ENCODE results near the gene TRAF3IP1.

The TRAF3IP1 gene

DNA sequence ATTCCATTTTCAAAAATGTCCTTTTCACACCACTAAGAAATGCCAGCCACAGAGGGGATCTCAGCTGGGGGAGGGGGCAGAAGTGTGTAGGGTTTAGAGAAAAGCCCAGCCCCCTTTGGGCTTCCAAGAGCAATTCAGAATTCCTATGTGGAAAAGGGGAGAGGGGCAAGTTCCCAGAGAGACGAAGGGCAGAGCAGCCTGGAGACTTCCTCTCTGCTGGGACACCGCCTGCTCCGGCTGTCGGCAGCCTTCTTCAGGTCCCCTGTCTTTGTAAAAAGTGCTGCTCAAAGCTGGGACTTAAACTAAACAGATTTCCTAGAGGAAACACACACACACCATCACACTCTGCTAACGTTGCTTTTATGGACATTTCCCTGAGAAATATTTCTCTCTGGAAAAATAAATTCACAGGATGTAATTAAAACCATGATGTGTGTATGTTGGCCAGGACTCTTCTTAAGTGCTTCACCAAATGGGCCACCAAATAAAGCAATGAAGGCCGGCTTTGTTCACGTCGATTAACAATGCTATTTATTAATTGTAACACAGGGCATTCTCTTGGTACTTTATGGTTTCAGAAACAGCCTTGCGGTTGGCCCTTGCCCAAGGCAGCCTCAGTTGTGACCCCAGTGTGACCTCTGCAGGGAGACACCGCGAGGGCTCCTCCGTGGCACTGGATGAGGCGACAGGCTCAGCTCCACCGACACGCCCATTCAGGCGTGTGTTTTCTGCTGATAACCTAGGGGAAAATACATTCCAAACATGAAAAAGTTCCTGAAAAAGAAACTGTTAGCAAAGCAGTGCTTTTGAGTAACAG is 100.8 kb downstream of the TRAF3IP1 start:
- Histone ChIP-seq H2AK5ac (ENCODE audit: low read length) (no peak overlapping the region), H2BK5ac (ENCODE audit: low read length) (no peak overlapping the region), H3K4me2 (ENCODE audit: low read length) (no peak overlapping the region), H3K56ac (ENCODE audit: low read length) (peak overlapping the region; percentile 22), H4K8ac (ENCODE audit: low read depth, low read length) (no peak overlapping the region), H3K4me3 (ENCODE audit: low read length) (no peak overlapping the region), H3K9ac (ENCODE audit: low read length) (peak overlapping the region; percentile 11), H3K4ac (ENCODE audit: low read depth, low read length) (no peak overlapping the region), H2BK120ac (ENCODE audit: low read depth, low read length) (no peak overlapping the region), H3K36me3 (ENCODE audit: control insufficient read depth, insufficient read depth, low read length) (no peaks in the 10 kb centered on the region), H3K27ac (ENCODE audit: low read depth, low read length) (no peak overlapping the region), H3K79me1 (ENCODE audit: low read length) (no peaks in the 10 kb centered on the region), H4K5ac (ENCODE audit: low read length) (no peak overlapping the region), H2BK15ac (replicated peaks; ENCODE audit: low read depth) (no peak overlapping the region), H3K27me3 (ENCODE audit: insufficient read depth, low read length, poor library complexity) (no peaks in the 10 kb centered on the region), H3K23ac (ENCODE audit: low read length) (no peak overlapping the region), H3K79me2 (ENCODE audit: control insufficient read depth, insufficient read depth, low read length) (no peaks in the 10 kb centered on the region), H3K4me1 (ENCODE audit: control insufficient read depth, low read depth, low read length) (peaks cover 2% of the 10 kb centered on the region), H3K18ac (ENCODE audit: low read length) (no peak overlapping the region)
- peak; percentile 54 for DNase-seq
- no CpG with 5 or more reads among the region's 16 CpGs for WGBS (ENCODE audit: extremely low coverage, insufficient coverage, low lambda C conversion rate)

DNA sequence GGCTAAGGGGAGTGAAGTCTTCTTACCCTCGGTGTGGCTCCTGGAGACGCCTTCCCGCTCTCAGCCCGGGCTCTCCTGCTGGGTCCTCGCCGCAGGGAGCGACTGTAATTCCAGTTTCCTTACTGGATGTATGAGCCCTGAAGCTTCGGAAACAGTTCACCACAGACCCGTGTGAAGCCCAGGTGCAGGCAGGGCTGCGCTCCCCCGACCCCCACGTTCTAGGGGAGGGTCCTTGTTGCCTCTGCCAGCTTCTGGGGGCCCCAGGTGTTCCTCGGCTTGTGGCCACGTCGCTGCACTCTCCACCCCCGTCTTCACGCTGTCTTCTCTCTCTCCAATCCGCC is 101.3 kb downstream of the TRAF3IP1 start:
- H3K79me1 ChIP-seq (ENCODE audit: low read length), result no peaks in the 10 kb centered on the region
- peaks cover 2% of the 10 kb centered on the region for H3K4me1 ChIP-seq (ENCODE audit: control insufficient read depth, low read depth, low read length)
- H2BK5ac ChIP-seq (ENCODE audit: low read length), result no peak overlapping the region
- H3K79me2 ChIP-seq (ENCODE audit: control insufficient read depth, insufficient read depth, low read length), result no peaks in the 10 kb centered on the region
- H3K23ac ChIP-seq (ENCODE audit: low read length), result no peak overlapping the region
- no peak overlapping the region for H2AK5ac ChIP-seq (ENCODE audit: low read length)
- H2BK120ac ChIP-seq (ENCODE audit: low read depth, low read length), result no peak overlapping the region
- WGBS (ENCODE audit: extremely low coverage, insufficient coverage, low lambda C conversion rate), result no CpG with 5 or more reads among the region's 18 CpGs
- no peak overlapping the region for H4K5ac ChIP-seq (ENCODE audit: low read length)
- H3K27ac ChIP-seq (ENCODE audit: low read depth, low read length), result no peak overlapping the region
- no peak overlapping the region for H4K8ac ChIP-seq (ENCODE audit: low read depth, low read length)
- no peak overlapping the region for H3K18ac ChIP-seq (ENCODE audit: low read length)
- H3K56ac ChIP-seq (ENCODE audit: low read length), result no peak overlapping the region
- H3K4me3 ChIP-seq (ENCODE audit: low read length), result no peak overlapping the region
- no peak overlapping the region for H3K4ac ChIP-seq (ENCODE audit: low read depth, low read length)
- no peaks in the 10 kb centered on the region for H3K27me3 ChIP-seq (ENCODE audit: insufficient read depth, low read length, poor library complexity)
- DNase-seq, result no peak
- no peak overlapping the region for H3K4me2 ChIP-seq (ENCODE audit: low read length)
- no peak overlapping the region for H2BK15ac ChIP-seq (replicated peaks; ENCODE audit: low read depth)
- no peaks in the 10 kb centered on the region for H3K36me3 ChIP-seq (ENCODE audit: control insufficient read depth, insufficient read depth, low read length)
- H3K9ac ChIP-seq (ENCODE audit: low read length), result no peak overlapping the region

DNA sequence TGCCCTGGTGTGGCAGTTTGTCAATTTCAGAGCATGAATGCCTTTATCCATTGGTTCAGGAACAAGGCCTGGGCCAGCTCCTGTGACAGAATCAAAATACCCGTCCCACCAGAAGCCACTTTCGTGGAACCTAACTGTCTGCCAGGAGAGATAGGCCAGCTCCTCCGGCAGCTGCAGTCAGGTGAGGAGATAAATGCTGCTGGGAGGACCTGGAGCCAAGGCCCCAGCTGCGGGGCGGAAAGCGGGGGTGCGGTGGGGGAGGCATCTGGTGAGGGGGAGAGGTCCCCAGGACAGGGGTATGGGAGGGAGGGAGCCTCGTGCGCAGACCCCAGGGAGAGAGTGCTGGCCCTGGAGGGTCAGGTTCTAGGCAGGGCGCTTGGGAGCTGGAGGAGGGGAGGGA is 102.0 kb downstream of the TRAF3IP1 start:
- Histone ChIP-seq H3K4me3 (ENCODE audit: low read length) (no peak overlapping the region), H2AK5ac (ENCODE audit: low read length) (no peak overlapping the region), H3K79me2 (ENCODE audit: control insufficient read depth, insufficient read depth, low read length) (peaks cover 2% of the 10 kb centered on the region), H4K8ac (ENCODE audit: low read depth, low read length) (no peak overlapping the region), H2BK5ac (ENCODE audit: low read length) (no peak overlapping the region), H3K56ac (ENCODE audit: low read length) (no peak overlapping the region), H4K5ac (ENCODE audit: low read length) (no peak overlapping the region), H3K9ac (ENCODE audit: low read length) (no peak overlapping the region), H3K27ac (ENCODE audit: low read depth, low read length) (no peak overlapping the region), H2BK120ac (ENCODE audit: low read depth, low read length) (no peak overlapping the region), H2BK15ac (replicated peaks; ENCODE audit: low read depth) (no peak overlapping the region), H3K36me3 (ENCODE audit: control insufficient read depth, insufficient read depth, low read length) (no peaks in the 10 kb centered on the region), H3K4me1 (ENCODE audit: control insufficient read depth, low read depth, low read length) (peaks cover 2% of the 10 kb centered on the region), H3K4ac (ENCODE audit: low read depth, low read length) (no peak overlapping the region), H3K4me2 (ENCODE audit: low read length) (no peak overlapping the region), H3K79me1 (ENCODE audit: low read length) (peaks cover 1% of the 10 kb centered on the region), H3K23ac (ENCODE audit: low read length) (no peak overlapping the region), H3K27me3 (ENCODE audit: insufficient read depth, low read length, poor library complexity) (no peaks in the 10 kb centered on the region), H3K18ac (ENCODE audit: low read length) (no peak overlapping the region)
- DNase-seq, result no peak
- WGBS (ENCODE audit: extremely low coverage, insufficient coverage, low lambda C conversion rate), result no CpG with 5 or more reads among the region's 10 CpGs

DNA sequence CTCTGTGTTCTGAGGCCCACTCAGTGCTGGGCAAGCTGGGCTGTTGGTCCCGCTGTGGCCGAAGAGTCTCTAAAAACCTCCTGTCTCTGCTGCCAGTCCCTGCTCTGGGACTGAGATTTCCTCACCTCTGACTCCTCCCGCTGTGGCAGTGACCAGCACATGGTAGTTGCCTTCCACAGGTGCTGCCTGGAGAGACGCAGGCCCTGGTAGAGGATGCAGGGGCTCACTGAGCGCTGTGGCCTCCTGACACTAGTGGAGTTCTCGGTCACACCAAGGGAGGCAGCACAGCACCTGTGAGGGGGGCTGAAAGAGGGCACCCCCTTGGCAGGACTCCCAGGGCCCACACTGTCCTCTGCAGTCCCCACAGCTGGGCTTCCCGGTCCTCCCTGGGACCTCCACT is 102.6 kb downstream of the TRAF3IP1 start:
- H3K36me3 ChIP-seq (ENCODE audit: control insufficient read depth, insufficient read depth, low read length), result no peaks in the 10 kb centered on the region
- no CpG with 5 or more reads among the region's 7 CpGs for WGBS (ENCODE audit: extremely low coverage, insufficient coverage, low lambda C conversion rate)
- no peak overlapping the region for H3K4me3 ChIP-seq (ENCODE audit: low read length)
- peaks cover 6% of the 10 kb centered on the region for H3K4me1 ChIP-seq (ENCODE audit: control insufficient read depth, low read depth, low read length)
- H3K9ac ChIP-seq (ENCODE audit: low read length), result no peak overlapping the region
- H3K79me1 ChIP-seq (ENCODE audit: low read length), result peaks cover 5% of the 10 kb centered on the region
- DNase-seq, result no peak
- H3K27me3 ChIP-seq (ENCODE audit: insufficient read depth, low read length, poor library complexity), result no peaks in the 10 kb centered on the region
- no peak overlapping the region for H2BK5ac ChIP-seq (ENCODE audit: low read length)
- no peak overlapping the region for H2BK120ac ChIP-seq (ENCODE audit: low read depth, low read length)
- no peak overlapping the region for H4K8ac ChIP-seq (ENCODE audit: low read depth, low read length)
- H3K27ac ChIP-seq (ENCODE audit: low read depth, low read length), result no peak overlapping the region
- H3K4ac ChIP-seq (ENCODE audit: low read depth, low read length), result no peak overlapping the region
- H3K4me2 ChIP-seq (ENCODE audit: low read length), result no peak overlapping the region
- H2AK5ac ChIP-seq (ENCODE audit: low read length), result no peak overlapping the region
- no peak overlapping the region for H4K5ac ChIP-seq (ENCODE audit: low read length)
- H2BK15ac ChIP-seq (replicated peaks; ENCODE audit: low read depth), result no peak overlapping the region
- no peak overlapping the region for H3K18ac ChIP-seq (ENCODE audit: low read length)
- H3K79me2 ChIP-seq (ENCODE audit: control insufficient read depth, insufficient read depth, low read length), result peaks cover 8% of the 10 kb centered on the region
- no peak overlapping the region for H3K56ac ChIP-seq (ENCODE audit: low read length)
- H3K23ac ChIP-seq (ENCODE audit: low read length), result no peak overlapping the region

DNA sequence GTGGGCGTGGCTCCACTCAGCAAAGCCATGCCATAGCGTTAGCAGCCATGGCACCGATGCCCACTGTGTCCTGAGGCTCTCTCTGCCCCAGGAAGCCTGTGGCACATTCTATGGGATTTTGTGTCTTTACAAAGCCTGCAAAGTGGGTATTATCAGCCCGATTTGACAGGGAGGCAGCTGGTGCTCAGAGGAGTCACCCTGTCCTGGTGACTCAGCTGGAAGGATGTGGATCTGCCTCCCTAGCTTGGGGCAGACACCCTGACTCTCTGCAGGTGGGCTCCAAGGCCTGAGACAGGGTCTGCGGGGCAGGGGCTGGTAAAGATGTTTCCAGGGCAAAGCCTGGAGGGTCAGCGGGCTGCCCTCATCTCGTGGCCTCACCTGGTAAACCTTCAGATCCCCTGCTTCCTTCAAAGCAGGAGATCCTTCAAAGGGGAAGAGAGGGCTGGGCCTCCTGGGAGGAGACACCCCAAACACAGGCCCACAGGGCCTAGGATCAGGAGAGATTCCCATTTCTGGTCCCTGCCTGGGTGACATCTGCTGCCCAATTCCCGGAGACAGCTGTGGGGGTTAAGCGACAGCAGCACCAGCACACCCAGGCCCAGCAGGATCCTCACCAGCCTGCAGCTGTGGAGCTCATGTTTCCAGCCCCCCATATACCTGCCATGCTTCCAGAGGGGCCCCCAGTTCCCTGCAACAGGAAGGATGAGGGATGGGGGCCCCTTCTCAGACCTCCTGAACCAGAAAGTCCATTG is 103.4 kb downstream of the TRAF3IP1 start:
- Histone ChIP-seq H3K4me3 (ENCODE audit: low read length) (no peak overlapping the region), H2BK5ac (ENCODE audit: low read length) (no peak overlapping the region), H3K27me3 (ENCODE audit: insufficient read depth, low read length, poor library complexity) (no peaks in the 10 kb centered on the region), H2BK15ac (replicated peaks; ENCODE audit: low read depth) (no peak overlapping the region), H2BK120ac (ENCODE audit: low read depth, low read length) (no peak overlapping the region), H3K79me2 (ENCODE audit: control insufficient read depth, insufficient read depth, low read length) (peaks cover 16% of the 10 kb centered on the region), H4K5ac (ENCODE audit: low read length) (no peak overlapping the region), H3K27ac (ENCODE audit: low read depth, low read length) (no peak overlapping the region), H3K36me3 (ENCODE audit: control insufficient read depth, insufficient read depth, low read length) (no peaks in the 10 kb centered on the region), H3K18ac (ENCODE audit: low read length) (no peak overlapping the region), H3K9ac (ENCODE audit: low read length) (no peak overlapping the region), H4K8ac (ENCODE audit: low read depth, low read length) (no peak overlapping the region), H3K4ac (ENCODE audit: low read depth, low read length) (no peak overlapping the region), H3K4me2 (ENCODE audit: low read length) (no peak overlapping the region), H3K56ac (ENCODE audit: low read length) (no peak overlapping the region), H2AK5ac (ENCODE audit: low read length) (no peak overlapping the region), H3K4me1 (ENCODE audit: control insufficient read depth, low read depth, low read length) (peaks cover 7% of the 10 kb centered on the region), H3K23ac (ENCODE audit: low read length) (no peak overlapping the region), H3K79me1 (ENCODE audit: low read length) (peaks cover 12% of the 10 kb centered on the region)
- DNase-seq, result no peak
- no CpG with 5 or more reads among the region's 9 CpGs for WGBS (ENCODE audit: extremely low coverage, insufficient coverage, low lambda C conversion rate)
